Heart right ventricle (tissue), 16 donors: ENCODE measurements around the gene VPS54. TPM values are rescaled to one million over a fixed set of nuclear protein-coding genes. Genes with fewer than 3 reads are reported as not detected.
A peak's percentile ranks its signal among the peaks of the same experiment; 100 is the strongest.

ENCODE experiments used
- ATAC-seq, 8 donors: fragments of 200-7000 bp; cut with Tn5 transposase; one replicate each; pipeline ENCODE4 v1.9.1; 2020; ENCODE audit warnings: mild to moderate bottlenecking in 8 of 8, moderate library complexity in 8 of 8, moderate number of reproducible peaks in 1 of 8
- DNase-seq, 2 donors: peaks; one replicate each; pipeline ENCODE4 v3.0.0-alpha.2; 2020
- H3K27ac ChIP-seq, 10 donors: fragments of 200-600 bp; sonication (generic) in 2 of 10; one replicate each; pipeline versions ENCODE4 v1.5.0 to v1.8.0; 2020 to 2022; ENCODE audit warnings: mild to moderate bottlenecking in 3 of 10
- H3K27me3 ChIP-seq, 7 donors: fragments of 200-600 bp; one replicate each; pipeline ENCODE4 v1.8.0; 2021 to 2022; ENCODE audit warnings: mild to moderate bottlenecking in 2 of 7
- H3K36me3 ChIP-seq, 9 donors: fragments of 200-600 bp; sonication (generic) in 1 of 9; one replicate each; pipeline versions ENCODE4 v1.5.0 to v1.8.0; 2020 to 2022; ENCODE audit warnings: mild to moderate bottlenecking in 2 of 9
- H3K4me1 ChIP-seq, 9 donors: fragments of 200-600 bp; sonication (generic) in 1 of 9; one replicate each; pipeline versions ENCODE4 v1.5.0 to v1.8.0; 2020 to 2022; ENCODE audit warnings: mild to moderate bottlenecking in 4 of 9
- H3K4me3 ChIP-seq, 10 donors: fragments of 200-600 bp; sonication (generic) in 2 of 10; one replicate each; pipeline versions ENCODE4 v1.5.0 to v1.8.0; 2020 to 2022; ENCODE audit warnings: mild to moderate bottlenecking in 7 of 10, moderate library complexity in 2 of 10
- H3K9me3 ChIP-seq, 11 donors: fragments of 200-600 bp in 10 of 11; sonication (generic) in 2 of 11; one replicate each; pipeline versions ENCODE4 v1.5.0 to v1.8.0; 2013 to 2022; ENCODE audit warnings: mild to moderate bottlenecking in 2 of 11, control low read depth in 1 of 11, moderate library complexity in 1 of 11
- WGBS, 2 donors: extraction: QIAGEN DNeasy Blood & Tissue Kit; methylation state at CpG; one replicate each; pipeline ENCODE4 v1.1.7; 2013; ENCODE audit warnings: inconsistent platforms in 1 of 2; 5-methylcytosine and 5-hydroxymethylcytosine counted together
- intact Hi-C, 10 donors: fragments of 100-400 bp; cut with DNase I; formaldehyde crosslinking; loops; one replicate each; pipeline versions ENCODE4 v1.11.1 to v1.14.2; 2022
- polyA plus RNA-seq, 2 donors: library from polyadenylated mRNA; stranded (reverse); fragments of 200-250 nt; gene quantifications; one replicate each; pipeline ENCODE4 v1.2.3, GENCODE V29; 2013
- total RNA-seq, 10 donors: library from RNA; stranded (reverse); fragmentation: NEBNext Ultra II Directional in 3 of 10; extraction: Animal tissue kit (Norgen Biotek cat#: 25700) in 3 of 10; gene quantifications; one replicate each; pipeline versions ENCODE4 v1.2.1 to v1.2.4, GENCODE V29; 2021 to 2023
- TF ChIP-seq, protein P1 (sequence below), 9 donors: fragments of 200-600 bp; sonication (generic) in 2 of 9; IDR thresholded peaks; one replicate each; pipeline versions ENCODE4 v1.5.0 to v1.8.0; 2021 to 2022; ENCODE audit warnings: antibody characterized with exemption in 9 of 9, mild to moderate bottlenecking in 5 of 9, moderate library complexity in 1 of 9
- donor health status: Arrhythmogenic right ventricular cardiomyopathy.
- donor health status: ischemic (EF 13 %, LVEDD 7.1; RV severe dilation, severe dysfunction).
- donor health status: healthy with polysubstance abuse.
- donor health status: DM: no; HTN: yes; CAD: no.
- donor health status: DM: no; HTN: no; CAD: no.
- donor health status: ischemic (EF 25% LVEDD 6.9; RV normal size, moderate dysfunction).
- donor health status: ischemic (EF 25% LVEDD 5.7; RV mildly dilated, moderate dysfunction).
- donor health status: healthy.
- donor health status: DM: yes; HTN: yes; CAD: no.
- donor health status: Ischemic cardiomyopathy.
- donor health status: ischemic (EF 35%, LVEDD 5.7; RV mildly dilated, moderate dysfunction).
- donor health status: nonischemic (EF 11% LVEDD 7.7; RV severe dilation, severe dysfunction).
- donor health status: DM: yes; HTN: yes; CAD: no.
- donor health status: PGD.
- donor health status: ischemic (EF 29% LVEDD 5.4; RV normal size, mild dysfunction).
- donor health status: nonischemic (EF 23%, LVEDD 6.1; RV moderate dilation, normal function).

The VPS54 gene
- total and polyA plus RNA-seq, 12 donors = 8.3 to 12.7 (median 10.5) TPM

GRCh38 chr2:64021578-64021977 is 2.4 kb upstream of the VPS54 start:
- Histone ChIP-seq H3K4me3 (peak overlapping the region in 3 of 10 donors; percentile 9 to 16 (median 11)), H3K27me3 (no peaks in the 10 kb centered on the region), H3K36me3 (no peaks in the 10 kb centered on the region), H3K9me3 (no peaks in the 10 kb centered on the region), H3K4me1 (peaks cover 0 to 39% (median 25%) of the 10 kb centered on the region in 9 donors), H3K27ac (peak overlapping the region in 7 of 10 donors; percentile 21 to 100 (median 33))
- no peak for DNase-seq
- 22 to 27% methylated on average over 2 of the region's 2 CpGs for WGBS, 2 donors
- no peak for ATAC-seq
- TF ChIP-seq, protein P1, sequence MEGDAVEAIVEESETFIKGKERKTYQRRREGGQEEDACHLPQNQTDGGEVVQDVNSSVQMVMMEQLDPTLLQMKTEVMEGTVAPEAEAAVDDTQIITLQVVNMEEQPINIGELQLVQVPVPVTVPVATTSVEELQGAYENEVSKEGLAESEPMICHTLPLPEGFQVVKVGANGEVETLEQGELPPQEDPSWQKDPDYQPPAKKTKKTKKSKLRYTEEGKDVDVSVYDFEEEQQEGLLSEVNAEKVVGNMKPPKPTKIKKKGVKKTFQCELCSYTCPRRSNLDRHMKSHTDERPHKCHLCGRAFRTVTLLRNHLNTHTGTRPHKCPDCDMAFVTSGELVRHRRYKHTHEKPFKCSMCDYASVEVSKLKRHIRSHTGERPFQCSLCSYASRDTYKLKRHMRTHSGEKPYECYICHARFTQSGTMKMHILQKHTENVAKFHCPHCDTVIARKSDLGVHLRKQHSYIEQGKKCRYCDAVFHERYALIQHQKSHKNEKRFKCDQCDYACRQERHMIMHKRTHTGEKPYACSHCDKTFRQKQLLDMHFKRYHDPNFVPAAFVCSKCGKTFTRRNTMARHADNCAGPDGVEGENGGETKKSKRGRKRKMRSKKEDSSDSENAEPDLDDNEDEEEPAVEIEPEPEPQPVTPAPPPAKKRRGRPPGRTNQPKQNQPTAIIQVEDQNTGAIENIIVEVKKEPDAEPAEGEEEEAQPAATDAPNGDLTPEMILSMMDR (IDR thresholded peaks at IDR 0.05) = no peak
- intact Hi-C loops = no loop called here

GRCh38 chr2:64019975-64020528 is 824 bp upstream of the VPS54 start:
- H3K36me3 ChIP-seq = no peaks in the 10 kb centered on the region
- H3K4me3 ChIP-seq = peak overlapping the region in 6 of 10 donors; percentile 61 to 83 (median 72)
- H3K4me1 ChIP-seq = peaks cover 0 to 54% (median 40%) of the 10 kb centered on the region in 9 donors
- ATAC-seq = peak in 1 of 8 donors; percentile 34
- TF ChIP-seq, protein P1 (IDR thresholded peaks at IDR 0.05) = no peak
- no peaks in the 10 kb centered on the region for H3K27me3 ChIP-seq
- H3K27ac ChIP-seq = peak overlapping the region; percentile 93 to 100 (median 98)
- intact Hi-C loops = no loop called here
- no peaks in the 10 kb centered on the region for H3K9me3 ChIP-seq
- no peak for DNase-seq

GRCh38 chr2:64018701-64019082 is 536 bp downstream of the VPS54 start:
- 0 to 1% methylated on average over 37 to 38 of the region's 38 CpGs for whole genome bisulfite sequencing, 2 donors
- Histone ChIP-seq H3K27me3 (no peaks in the 10 kb centered on the region), H3K27ac (peak overlapping the region; percentile 93 to 100 (median 98)), H3K36me3 (no peaks in the 10 kb centered on the region), H3K4me1 (peaks cover 0 to 68% (median 49%) of the 10 kb centered on the region in 9 donors), H3K4me3 (peak overlapping the region; percentile 61 to 86 (median 74)), H3K9me3 (no peaks in the 10 kb centered on the region)
- TF ChIP-seq, protein P1 (IDR thresholded peaks at IDR 0.05) = no peak
- ATAC-seq (peak in 6 of 8 donors; percentile 56 to 68 (median 62)), DNase-seq (peak in 1 of 2 donors; percentile 40)
- intact Hi-C loops = no loop called here

- H3K4me3 ChIP-seq = peak overlapping the region; percentile 61 to 86 (median 74)
- intact Hi-C loops = no loop called here
- no peak for DNase-seq
- WGBS, 2 donors = 3% methylated on average over 22 of the region's 22 CpGs
- H3K9me3 ChIP-seq = no peaks in the 10 kb centered on the region
- peaks cover 0 to 71% (median 49%) of the 10 kb centered on the region in 9 donors for H3K4me1 ChIP-seq
- H3K27ac ChIP-seq = peak overlapping the region; percentile 93 to 100 (median 98)
- H3K36me3 ChIP-seq = no peaks in the 10 kb centered on the region
- TF ChIP-seq, protein P1 (IDR thresholded peaks at IDR 0.05) = no peak
- ATAC-seq = peak in 6 of 8 donors; percentile 14 to 72 (median 58)
- no peaks in the 10 kb centered on the region for H3K27me3 ChIP-seq
Observed at GRCh38 chr2:64017811-64018700, 1.2 kb downstream of the VPS54 start.
